Stimulated activated CD4-positive, alpha-beta T cell treated with anti-CD3 and anti-CD28 coated beads, Interleukin-2, amount 100 ng/mL, for 48 hours (primary cell): ENCODE measurements around the gene GHRHR.

Source experiments
- DNase-seq, 2 donors: peaks; one replicate each; pipeline ENCODE4 v3.0.0-alpha.2; 2020

GHRHR gene

DNA sequence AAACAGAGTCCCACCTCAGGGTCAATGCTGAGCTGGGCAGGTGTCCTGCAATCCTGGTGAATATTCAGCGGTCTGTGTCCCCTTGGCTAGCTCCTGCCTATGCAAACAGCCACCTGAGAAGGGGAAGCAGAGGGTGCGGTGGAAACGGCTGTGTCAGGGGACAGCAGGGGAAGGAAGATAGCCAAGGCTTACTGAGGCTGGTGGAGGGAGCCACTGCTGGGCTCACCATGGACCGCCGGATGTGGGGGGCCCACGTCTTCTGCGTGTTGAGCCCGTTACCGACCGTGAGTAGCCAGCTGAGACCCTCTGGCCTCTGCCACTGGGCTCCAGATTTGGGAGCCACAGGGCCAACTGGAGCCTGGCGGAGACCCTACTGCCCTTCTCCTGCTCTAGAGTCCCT lies at the start of gene GHRHR:
Gene GHRHR (plus strand): TSS at position 112 of the 400 bp plus-strand sequence. CDS start 116 bp downstream, at position 228.
- no peak for DNase-seq

DNA sequence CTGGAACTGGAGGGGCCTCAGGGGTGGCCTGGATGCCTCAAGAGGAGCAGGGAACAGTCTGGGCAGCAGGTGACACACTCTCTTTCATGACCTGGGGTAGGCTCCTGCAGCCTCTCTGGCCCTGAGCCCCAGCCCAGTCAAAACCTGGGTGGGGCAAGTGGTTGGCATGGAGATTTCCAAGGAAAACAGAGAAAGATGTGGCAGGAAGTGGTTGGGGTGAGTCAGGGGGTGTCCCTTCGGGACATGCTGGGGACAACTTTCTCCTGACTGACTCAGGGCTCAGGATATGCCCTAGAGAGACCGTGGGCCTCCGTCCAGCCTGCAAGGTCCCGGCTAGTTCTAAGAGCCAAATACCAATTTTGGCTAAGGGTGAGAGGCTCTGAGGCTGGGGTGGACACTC lies 49.2 kb upstream of the GHRHR start:
- DNase-seq = no peak

DNA sequence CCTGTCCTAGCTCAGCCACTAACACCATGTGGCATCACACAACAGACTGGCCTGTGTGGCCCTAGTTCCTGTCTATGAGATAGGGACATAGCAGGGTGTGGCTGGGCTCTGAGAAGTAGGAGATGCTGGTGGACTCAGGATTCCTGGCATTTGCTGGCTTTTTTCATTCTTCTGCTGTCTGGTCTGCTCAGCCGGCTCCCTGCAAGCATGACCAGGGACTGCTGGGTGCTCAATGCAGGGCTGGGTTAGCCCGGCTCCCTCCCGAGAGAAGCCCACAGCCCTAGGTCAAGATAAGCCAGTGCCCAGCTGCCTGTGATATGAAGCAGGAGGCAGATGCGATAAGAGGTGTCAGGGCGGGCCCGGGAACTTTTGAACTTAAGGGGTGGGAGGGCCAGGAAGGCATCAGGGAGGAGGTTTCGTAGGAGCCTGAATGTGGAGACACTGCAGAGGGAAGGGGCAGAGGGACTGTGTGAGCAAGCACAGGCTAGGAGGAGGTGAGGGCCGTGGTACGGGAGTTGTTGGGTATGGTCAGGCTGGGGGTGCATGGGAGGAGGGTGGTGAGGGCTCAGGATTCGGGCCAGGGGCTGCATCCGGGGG lies 48.6 kb upstream of the GHRHR start:
- DNase-seq = no peak

DNA sequence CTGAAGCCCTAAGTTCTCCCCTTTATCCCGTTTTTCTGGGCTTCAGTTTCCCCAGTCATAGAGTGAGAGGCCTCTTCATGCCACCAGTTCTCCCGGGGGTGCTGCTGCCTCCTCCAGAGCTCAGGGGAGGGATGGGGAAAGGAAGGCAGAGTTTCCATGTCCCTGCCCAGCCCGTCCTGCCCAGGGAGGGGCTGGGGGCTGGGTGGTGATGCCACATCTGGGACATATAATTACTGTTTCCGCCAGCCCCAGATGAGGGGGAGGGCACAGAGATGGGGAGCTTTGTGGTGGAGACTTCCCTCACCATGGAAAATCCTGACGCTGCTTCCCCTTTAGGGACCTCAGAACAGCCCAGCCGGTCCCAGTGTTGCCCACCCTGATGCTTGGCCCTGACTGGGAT lies 48.0 kb upstream of the GHRHR start:
- DNase-seq = no peak

DNA sequence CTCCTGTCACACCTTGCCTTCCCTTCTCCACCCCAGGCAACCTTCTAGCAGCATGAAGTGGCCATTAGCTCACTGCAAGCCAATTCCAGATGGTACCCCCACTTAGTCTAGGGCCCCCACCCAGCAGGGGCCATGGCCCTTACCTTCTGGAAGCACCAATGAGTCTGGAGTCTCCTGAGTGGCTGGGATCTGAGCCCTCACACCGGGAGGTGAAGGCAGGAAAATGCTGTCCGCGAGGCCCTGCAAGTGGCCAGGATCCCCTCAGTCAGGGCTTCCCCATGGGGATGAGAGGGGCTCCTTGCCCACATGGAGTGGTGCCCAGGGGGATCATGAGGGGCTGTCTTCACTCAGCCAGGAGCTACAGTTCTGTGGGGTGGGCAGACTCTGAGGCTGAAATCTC lies 47.5 kb upstream of the GHRHR start:
- no peak for DNase-seq

DNA sequence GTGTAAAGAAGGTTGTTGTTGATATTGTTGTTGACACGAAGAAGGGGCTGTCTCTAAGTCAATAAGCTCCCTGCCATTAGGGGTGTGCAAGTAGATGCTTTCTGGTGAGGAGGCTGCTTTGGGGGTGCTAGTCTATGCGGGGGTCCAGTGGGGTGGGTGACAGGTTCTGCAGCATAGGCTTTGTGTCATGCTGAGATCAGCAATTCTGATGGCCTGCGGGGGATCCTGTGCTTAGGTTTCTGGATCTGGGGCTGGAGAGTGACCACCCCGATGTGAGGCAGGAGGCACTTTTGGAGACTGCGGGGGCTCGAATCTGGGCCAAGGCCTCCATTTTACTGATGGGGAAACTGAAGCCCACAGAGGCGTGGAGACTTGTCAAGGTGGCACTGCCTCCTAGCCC lies 47.0 kb upstream of the GHRHR start:
- DNase-seq = no peak

DNA sequence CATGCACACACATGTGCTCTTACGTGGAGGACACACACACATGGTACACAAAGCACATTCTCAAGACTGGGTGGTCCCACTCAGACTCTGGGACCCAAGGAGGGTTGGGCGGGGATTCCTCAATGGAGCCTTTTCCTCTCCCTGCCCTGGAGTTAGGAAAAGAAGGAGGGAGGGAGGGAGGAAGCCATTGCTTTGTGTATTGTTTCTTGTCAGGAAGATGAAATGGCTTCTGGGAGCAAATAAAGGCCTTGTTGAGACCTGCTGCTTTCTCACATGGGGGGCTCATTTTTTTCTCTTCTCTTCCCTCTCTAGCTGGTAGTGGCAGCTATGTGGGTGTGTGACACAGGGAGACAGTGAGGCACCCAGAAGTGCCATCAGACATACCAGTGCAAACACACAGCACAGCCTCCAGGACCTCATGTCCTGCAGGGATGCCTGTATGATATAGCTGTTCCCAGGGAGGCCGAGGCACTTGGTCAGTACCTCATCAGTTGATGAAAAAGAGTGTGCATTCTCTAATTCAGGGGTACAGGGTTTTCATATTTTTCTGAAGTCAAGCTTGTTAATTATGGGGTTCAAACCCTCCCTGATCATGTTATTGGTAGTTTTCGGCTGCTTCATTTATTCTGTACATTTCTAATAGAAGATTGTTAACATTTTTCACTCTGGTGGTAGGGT lies 46.4 kb upstream of the GHRHR start:
- DNase-seq = no peak

DNA sequence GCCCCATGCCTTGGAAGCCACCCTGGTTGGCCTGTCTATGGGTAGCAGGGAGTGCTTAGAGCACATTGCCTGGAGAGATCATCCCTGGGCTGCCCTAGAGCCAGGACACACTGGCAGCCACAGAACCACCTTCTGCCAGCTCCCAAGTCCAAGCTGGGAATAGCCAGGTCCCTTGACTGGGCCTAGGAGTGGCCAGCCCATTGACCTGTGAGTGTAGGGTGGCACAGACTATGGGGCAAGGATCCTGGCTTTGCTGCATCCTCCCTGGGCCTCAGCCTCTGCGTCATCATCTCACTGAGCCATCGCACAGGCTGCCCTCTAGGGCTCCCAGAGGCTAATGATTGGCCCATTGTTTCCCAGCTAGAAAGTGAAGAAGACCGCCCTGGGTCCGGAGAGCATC lies 45.1 kb upstream of the GHRHR start:
- no peak for DNase-seq

DNA sequence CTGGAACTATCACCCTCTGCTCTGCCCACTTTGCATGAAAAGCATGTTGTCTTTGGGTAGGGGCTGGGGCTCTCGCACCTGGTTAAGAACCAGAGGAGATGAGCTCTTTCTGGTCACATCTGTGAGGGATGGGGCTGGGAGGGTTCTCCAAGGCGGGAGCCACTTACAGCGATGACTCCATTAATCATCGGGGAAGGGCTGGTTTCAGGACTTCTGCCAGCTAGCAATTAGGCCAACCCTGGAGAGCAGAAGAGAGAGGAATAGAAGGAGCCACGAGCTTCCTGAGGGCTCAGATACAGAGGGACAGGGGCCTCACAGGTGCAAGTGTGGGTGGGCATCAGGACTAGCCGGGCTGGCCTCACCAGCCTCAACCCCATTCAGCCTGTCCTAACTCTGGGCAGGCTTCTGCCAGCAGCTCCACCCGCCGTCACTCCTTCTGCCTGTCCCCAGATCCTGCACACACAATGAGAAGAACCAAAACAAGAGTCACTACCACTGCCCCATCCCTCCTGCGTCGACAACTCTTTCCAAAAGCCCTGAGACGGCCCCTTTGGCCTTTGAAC lies 43.7 kb upstream of the GHRHR start:
- no peak for DNase-seq

DNA sequence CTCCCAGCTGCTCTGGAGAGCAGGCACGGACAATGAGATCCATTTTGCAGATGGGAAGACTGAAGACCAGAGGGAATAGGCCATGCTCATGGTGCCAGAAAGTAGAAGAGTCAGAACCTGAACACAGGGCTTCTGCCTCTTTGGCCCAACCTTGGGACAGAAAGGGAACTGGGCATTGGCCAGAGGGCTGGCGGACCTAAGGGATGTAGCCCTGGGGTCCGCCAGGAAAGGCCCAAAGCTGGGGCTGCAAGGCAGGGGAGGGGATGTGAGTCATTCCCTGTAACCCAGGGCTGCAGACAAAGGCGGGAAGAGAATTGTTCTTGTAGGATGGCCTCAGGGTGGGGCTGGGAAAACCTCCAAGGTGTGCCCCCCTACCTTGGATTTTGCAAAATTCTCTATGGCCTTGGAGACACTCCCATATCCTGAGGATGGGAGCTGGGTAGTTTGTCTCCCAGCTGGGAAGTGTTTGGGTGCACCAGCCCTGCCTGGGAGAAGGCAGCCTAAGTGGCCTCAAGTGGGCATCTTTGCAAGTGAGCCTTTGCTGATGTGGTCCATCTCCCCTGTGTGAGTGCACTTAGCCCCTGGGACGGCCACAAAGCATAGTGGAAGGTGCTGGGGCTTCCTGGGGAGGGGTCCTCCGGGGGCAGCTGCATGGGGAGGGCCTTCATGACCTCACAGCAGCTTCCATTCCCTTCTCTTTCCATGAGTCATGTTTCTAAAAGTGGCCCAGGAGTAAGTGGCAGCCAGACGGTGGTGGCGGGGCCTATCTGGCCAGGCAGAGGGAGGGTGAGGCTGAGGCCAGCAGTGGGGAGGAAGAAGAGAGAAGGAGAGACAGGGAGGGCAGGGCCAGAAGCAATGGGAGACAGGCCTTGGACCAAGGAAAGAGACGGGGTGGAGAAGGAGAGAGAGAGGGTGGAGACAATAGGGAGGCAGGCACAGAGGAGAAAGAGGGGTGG lies 42.9 kb upstream of the GHRHR start:
- no peak for DNase-seq

DNA sequence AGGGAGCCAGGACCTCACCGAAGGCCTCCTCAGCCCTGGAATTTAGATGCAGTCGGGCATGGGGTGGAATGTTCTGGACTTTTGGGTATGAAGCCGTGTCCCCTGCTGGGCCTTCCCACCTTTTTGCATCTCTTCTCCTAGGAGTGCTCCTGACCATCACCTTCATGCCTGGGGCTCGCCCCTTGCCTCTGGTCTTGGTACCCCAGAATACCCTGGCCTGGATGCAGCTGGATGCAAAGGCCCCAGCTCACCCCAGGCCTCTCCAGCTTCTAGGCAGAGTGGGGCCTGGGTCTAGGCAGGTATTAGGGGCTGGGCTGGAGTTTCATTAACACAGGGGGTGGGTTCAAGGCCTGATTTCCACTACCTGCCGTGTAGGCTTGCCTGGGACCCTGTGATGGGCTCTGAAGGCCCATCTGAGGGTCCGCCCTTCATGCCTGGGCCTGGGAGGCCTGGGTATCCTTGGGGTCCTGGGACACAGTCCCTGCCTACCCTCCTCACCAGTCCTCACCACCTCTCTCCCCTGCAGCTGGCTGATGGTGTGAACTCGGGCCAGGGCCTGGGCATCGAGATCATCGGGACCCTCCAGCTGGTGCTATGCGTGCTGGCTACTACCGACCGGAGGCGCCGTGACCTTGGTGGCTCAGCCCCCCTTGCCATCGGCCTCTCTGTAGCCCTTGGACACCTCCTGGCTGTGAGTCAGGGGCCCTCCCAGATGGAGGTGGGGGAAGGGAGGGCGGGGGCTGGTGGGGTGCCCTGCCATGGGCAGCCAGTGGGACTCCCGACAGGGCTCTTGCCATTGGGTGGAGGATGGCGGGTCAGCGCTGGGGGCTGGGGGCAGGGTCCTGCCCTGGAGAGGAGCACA lies 42.0 kb upstream of the GHRHR start:
- DNase-seq = no peak

DNA sequence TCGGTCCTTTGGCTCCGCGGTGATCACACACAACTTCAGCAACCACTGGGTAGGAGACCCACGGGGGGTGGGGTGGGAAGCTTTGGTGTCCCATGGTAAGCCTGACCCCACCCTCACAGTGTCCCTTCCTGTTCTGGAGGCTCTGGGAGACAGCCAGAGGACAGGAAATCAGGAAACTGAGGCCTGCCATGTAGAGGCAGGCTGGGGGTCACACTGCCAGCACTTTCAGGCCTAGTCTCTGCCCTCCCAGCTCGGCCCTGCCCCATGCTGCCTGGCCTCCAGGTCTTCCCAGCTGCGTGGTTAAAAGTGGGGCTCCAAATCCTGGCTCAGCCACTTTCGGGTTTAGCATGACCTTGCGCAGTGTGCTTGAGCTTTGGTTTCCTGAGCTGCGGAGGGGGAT lies 41.2 kb upstream of the GHRHR start:
- DNase-seq = no peak

DNA sequence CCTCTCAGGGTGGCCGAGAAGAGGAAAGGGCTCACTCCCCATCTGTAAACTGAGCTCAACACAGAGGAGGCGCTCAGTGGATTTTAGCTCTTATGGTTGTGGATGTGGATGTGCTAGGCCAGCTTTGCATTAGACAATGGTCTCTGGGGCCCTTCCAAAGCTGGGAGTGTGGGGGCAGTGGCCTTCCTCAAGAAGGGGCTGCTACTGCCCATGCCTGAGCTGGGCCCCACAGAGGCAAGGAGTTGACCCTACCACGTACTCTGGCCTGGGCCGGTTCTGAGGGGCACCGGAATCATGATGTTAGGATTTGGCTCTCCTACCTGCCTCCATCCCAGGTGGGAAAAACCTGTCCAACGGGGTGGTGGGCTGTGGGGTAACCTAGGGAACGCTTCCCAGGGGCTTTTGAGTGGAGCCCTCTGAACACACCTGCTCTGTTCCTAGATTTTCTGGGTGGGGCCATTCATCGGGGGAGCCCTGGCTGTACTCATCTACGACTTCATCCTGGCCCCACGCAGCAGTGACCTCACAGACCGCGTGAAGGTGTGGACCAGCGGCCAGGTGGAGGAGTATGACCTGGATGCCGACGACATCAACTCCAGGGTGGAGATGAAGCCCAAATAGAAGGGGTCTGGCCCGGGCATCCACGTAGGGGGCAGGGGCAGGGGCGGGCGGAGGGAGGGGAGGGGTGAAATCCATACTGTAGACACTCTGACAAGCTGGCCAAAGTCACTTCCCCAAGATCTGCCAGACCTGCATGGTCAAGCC lies 40.6 kb upstream of the GHRHR start:
- no peak for DNase-seq

DNA sequence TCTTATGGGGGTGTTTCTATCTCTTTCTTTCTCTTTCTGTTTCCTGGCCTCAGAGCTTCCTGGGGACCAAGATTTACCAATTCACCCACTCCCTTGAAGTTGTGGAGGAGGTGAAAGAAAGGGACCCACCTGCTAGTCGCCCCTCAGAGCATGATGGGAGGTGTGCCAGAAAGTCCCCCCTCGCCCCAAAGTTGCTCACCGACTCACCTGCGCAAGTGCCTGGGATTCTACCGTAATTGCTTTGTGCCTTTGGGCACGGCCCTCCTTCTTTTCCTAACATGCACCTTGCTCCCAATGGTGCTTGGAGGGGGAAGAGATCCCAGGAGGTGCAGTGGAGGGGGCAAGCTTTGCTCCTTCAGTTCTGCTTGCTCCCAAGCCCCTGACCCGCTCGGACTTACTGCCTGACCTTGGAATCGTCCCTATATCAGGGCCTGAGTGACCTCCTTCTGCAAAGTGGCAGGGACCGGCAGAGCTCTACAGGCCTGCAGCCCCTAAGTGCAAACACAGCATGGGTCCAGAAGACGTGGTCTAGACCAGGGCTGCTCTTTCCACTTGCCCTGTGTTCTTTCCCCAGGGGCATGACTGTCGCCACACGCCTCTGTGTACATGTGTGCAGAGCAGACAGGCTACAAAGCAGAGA lies 39.9 kb upstream of the GHRHR start:
- DNase-seq = no peak

DNA sequence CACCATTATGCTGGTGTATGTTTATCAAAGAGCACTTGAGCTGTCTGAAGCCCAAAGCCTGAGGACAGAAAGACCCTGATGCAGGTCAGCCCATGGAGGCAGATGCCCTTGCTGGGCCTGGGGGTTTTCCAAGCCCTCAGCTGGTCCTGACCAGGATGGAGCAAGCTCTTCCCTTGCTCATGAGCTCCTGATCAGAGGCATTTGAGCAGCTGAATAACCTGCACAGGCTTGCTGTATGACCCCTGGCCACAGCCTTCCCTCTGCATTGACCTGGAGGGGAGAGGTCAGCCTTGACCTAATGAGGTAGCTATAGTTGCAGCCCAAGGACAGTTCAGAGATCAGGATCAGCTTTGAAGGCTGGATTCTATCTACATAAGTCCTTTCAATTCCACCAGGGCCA lies 39.1 kb upstream of the GHRHR start:
- DNase-seq = no peak

DNA sequence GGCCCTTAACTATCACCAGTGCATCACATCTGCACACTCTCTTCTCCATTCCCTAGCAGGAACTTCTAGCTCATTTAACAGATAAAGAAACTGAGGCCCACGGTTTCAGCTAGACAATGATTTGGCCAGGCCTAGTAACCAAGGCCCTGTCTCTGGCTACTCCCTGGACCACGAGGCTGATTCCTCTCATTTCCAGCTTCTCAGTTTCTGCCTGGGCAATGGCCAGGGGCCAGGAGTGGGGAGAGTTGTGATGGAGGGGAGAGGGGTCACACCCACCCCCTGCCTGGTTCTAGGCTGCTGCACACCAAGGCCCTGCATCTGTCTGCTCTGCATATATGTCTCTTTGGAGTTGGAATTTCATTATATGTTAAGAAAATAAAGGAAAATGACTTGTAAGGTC lies 38.6 kb upstream of the GHRHR start:
- no peak for DNase-seq

DNA sequence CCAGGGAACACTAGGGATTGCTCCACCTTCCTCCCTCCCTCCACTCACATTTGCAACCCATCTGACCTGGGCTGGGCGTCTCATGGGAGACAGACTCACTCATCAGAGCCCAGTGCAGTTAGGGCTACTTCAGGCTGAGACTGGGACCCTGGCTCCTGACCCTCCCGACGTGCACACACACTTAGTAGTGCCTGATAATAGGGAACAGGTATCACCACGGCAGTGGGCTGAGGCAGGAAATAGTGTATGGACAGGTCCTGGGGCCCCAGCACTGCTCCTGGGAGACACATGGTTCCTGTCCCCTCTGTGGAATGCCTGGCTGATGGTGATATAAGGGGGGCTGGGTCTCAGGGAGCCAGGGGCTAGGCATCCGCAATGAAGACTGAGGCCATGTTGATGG lies 37.8 kb upstream of the GHRHR start:
- no peak for DNase-seq

DNA sequence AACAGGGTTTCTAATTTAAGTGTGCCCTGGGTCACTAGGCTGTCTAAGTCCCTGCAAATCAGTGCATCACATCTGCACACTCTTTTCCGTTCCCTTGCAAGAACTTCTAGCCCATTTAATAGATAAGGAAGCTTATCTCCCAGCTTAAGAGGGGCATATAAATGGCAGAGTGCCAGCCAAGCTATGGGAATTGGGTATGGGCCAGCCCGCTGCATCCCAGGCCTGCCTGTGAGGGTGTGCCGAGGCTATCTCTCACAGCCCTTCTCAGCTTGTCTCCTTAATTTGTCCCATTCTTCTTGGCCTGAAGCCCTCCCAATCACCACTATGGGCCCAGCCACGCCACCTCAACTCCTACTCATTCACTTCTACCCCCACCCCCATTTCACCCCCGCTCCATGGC lies 37.4 kb upstream of the GHRHR start:
- no peak for DNase-seq

DNA sequence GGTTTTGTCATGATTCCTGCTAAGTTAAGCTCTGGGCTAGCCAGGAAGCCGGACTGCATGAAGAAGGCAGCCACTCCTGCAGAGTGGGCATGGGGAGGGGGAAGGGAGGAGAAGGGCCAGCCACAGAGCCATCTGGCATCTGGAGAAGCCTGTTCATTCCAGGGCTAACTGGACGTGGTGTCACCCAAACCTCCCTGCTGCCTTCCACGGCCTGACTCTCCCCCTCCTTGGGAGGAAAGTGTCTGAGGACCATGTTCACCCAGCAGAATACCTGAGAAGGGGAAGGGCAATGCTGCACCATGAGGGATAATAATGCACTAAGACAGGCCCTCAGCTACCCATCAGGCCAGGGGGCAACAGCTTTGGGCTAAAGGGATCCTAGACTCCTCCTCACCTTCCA lies 36.7 kb upstream of the GHRHR start:
- DNase-seq = no peak

DNA sequence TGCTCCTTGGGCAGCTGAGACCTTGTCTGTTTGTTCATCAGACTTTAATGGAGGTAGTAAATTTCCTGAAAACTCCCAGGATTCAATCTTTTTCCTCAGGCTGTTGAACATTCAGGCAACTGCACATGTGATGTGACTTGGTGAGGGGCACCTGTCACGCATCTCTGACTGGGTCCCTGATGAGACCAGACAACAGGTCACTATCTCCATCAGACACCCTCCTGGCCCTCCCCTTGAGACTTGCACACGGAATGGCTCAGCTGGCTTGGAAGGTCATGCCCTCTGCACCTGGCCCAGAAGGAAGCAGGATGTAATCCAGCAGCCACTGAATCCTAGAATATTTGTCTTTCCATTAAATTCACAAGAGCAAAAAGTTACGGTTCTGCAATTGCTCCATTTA lies 36.2 kb upstream of the GHRHR start:
- DNase-seq = no peak

DNA sequence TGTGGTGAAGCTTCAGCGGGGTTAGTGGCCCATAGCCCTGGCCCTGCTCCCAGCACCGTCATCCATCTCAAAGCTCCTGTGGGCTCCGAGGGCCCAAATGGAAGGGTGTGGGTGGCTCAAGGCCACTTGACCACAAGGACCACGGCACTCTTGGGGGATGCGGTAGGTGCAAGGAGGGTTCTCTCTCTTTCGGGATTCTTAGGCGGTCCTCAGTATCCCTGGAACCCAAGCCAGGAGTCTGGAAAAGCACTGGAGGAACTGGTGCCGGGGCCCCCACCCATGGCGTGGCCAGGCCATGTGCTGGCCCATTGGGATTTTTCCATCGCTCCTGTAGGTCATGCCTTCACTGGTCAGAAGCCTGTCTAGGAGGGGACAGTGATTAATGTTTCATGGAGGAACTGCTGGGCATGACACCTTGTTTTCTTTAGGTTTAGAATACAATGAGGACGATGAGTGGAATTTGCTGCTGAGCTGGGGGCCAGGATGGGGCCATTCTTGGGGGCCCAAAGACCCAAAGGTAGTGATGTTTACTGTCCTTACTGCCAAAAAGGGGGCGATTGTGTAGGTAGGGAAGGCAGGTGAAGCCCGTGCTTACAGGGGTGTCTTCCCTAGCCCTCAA lies 35.4 kb upstream of the GHRHR start:
- no peak for DNase-seq
